ENCODE results near the gene KRT2. TPM values are rescaled to one million over a fixed set of nuclear protein-coding genes. Genes with fewer than 3 reads are reported as not detected.
A peak's percentile ranks its signal among the peaks of the same experiment; 100 is the strongest.

KRT2 gene
- total and polyA plus RNA-seq, 10 donors: 0.07 to 0.52 (median 0.34) TPM; not detected in 4

DNA sequence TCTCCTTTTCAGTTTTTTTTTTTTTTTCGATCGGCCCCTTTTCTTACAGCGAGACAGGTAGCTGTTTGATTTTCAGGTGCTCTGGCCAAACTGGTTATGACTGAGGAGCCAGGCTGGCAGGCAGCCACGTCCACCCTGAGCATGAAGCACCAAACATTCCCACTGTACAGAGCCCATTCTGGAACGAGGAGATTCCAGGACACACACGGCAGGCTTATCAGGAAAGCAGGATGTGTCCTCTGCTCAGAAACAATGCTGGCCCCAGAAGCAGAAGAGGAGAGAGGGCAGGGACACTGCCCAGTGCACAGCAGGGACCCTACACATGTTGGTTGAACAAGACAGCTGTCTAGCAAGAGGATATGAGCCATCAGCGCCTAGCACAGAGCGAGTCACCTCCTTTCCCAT, 3.7 kb upstream of the KRT2 start:
- no peak overlapping the region for H3K27ac ChIP-seq
- H3K27me3 ChIP-seq (replicated peaks in 1 of 7): peaks cover 0 to 5% (median 0%) of the 10 kb centered on the region in 7 donors
- DNase-seq: no peak
- H3K4me3 ChIP-seq: no peak overlapping the region
- intact Hi-C loops (cut with DNase I; ENCODE audit: low total_unique reads): no loop called here
- WGBS, 5 donors: 64 to 81% (median 77%) methylated on average over 8 of the region's 8 CpGs
- no peaks in the 10 kb centered on the region for H3K36me3 ChIP-seq
- H3K9me3 ChIP-seq: peaks cover 0 to 8% (median 0%) of the 10 kb centered on the region in 8 donors
- H3K4me1 ChIP-seq: no peaks in the 10 kb centered on the region
- TF ChIP-seq POLR2A (IDR thresholded peaks at IDR 0.05): no peak
- TF ChIP-seq POLR2AphosphoS5 (IDR thresholded peaks at IDR 0.05): no peak
- TF ChIP-seq, protein P1, sequence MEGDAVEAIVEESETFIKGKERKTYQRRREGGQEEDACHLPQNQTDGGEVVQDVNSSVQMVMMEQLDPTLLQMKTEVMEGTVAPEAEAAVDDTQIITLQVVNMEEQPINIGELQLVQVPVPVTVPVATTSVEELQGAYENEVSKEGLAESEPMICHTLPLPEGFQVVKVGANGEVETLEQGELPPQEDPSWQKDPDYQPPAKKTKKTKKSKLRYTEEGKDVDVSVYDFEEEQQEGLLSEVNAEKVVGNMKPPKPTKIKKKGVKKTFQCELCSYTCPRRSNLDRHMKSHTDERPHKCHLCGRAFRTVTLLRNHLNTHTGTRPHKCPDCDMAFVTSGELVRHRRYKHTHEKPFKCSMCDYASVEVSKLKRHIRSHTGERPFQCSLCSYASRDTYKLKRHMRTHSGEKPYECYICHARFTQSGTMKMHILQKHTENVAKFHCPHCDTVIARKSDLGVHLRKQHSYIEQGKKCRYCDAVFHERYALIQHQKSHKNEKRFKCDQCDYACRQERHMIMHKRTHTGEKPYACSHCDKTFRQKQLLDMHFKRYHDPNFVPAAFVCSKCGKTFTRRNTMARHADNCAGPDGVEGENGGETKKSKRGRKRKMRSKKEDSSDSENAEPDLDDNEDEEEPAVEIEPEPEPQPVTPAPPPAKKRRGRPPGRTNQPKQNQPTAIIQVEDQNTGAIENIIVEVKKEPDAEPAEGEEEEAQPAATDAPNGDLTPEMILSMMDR (IDR thresholded peaks at IDR 0.05 in 8 of 11, conservative IDR thresholded peaks at IDR 0.05 in 3 of 11): no peak

DNA sequence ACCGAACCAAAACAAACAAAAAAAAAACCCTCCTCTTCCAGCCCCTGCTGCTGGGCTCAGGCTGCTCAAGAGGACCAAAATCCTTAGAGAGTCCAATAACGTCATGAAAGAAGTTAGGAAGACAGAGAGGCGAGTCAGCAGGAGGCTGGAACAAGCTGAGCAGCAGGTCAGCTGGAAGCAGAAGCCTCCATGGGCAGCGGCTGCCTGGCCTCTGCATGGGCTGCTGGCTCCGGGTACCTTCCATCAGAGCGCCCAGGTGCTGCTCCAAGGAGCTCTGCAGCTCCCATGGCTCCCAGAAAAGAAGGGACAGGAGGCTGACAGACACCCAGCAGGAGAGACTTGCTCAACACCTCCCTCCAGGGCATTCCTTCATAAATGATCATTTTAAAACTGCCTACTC, 3.2 kb upstream of the KRT2 start:
- no peak overlapping the region for H3K4me3 ChIP-seq
- H3K27ac ChIP-seq: no peak overlapping the region
- TF ChIP-seq POLR2A (IDR thresholded peaks at IDR 0.05) (no peak), POLR2AphosphoS5 (IDR thresholded peaks at IDR 0.05) (no peak)
- TF ChIP-seq, protein P1 (IDR thresholded peaks at IDR 0.05 in 8 of 11, conservative IDR thresholded peaks at IDR 0.05 in 3 of 11): no peak
- intact Hi-C loops (cut with DNase I; ENCODE audit: low total_unique reads): no loop called here
- H3K27me3 ChIP-seq (replicated peaks in 1 of 7): peaks cover 0 to 5% (median 0%) of the 10 kb centered on the region in 7 donors
- H3K36me3 ChIP-seq: no peaks in the 10 kb centered on the region
- 54 to 75% (median 70%) methylated on average over 3 to 6 of the region's 6 CpGs for WGBS, 5 donors
- peak; percentile 58 for DNase-seq
- no peaks in the 10 kb centered on the region for H3K4me1 ChIP-seq
- H3K9me3 ChIP-seq: peaks cover 0 to 8% (median 0%) of the 10 kb centered on the region in 8 donors

DNA sequence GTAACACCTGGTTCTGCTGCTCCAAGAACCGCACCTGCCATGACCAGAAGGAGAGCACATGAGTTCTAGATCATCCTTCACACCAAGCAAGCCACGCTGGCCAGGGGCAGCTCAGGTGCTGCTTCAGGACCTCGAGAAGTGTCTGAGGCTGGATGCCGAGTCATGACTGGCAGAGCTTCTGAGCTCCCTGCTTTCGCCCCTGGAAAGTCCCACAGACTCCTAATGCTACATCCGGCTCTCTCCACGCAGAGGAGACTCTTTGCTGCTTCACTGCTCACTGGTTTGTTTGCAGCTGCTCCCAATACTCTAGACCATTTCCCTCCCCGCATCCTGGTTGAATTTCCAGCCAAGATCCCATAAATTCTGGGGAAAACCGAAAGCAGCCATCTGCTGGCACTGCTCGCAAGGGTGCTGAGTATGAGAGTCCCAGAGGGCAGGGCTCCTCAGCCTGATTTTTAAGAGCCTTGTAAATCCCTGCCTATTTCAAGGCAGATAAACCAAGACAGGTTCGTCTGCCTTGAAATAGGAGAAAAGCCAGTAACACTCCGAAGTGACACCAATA, 1.4 kb downstream of the KRT2 start:
- H3K27me3 ChIP-seq (replicated peaks in 1 of 7): peaks cover 0 to 5% (median 0%) of the 10 kb centered on the region in 7 donors
- DNase-seq: peak; percentile 60
- intact Hi-C loops (cut with DNase I; ENCODE audit: low total_unique reads): no loop called here
- H3K4me1 ChIP-seq: peaks cover 0 to 11% (median 0%) of the 10 kb centered on the region in 6 donors
- no peaks in the 10 kb centered on the region for H3K36me3 ChIP-seq
- H3K4me3 ChIP-seq: no peak overlapping the region
- TF ChIP-seq, protein P1 (IDR thresholded peaks at IDR 0.05 in 8 of 11, conservative IDR thresholded peaks at IDR 0.05 in 3 of 11): no peak
- TF ChIP-seq POLR2A (IDR thresholded peaks at IDR 0.05): no peak
- 64 to 75% (median 69%) methylated on average over 12 of the region's 12 CpGs for WGBS, 5 donors
- H3K9me3 ChIP-seq: peaks cover 0 to 8% (median 0%) of the 10 kb centered on the region in 8 donors
- H3K27ac ChIP-seq: peak overlapping the region in 5 of 8 donors; percentile 21 to 46 (median 26)

DNA sequence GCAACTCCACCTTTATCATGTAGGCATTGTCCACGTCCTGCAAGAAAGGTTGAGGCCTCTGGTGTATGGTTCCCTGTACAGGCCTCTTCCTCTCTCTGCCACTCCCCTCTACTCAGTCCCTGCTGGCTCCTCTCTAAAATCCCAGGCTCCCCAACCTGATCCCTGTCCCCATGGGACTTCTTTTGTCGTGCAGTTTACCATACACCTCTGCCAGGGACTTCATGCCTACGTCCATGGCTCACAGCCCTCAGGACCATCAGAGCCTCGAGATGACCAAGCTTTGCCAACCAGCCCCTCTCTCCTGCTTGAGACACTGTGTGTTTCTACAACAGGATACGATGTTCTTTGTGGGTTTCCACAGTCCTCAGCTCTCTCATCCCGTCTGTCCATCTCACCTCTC, 2.9 kb downstream of the KRT2 start:
- no peak for DNase-seq
- peaks cover 0 to 6% (median 0%) of the 10 kb centered on the region in 7 donors for H3K27me3 ChIP-seq (replicated peaks in 1 of 7)
- intact Hi-C loops (cut with DNase I; ENCODE audit: low total_unique reads): no loop called here
- H3K36me3 ChIP-seq: no peaks in the 10 kb centered on the region
- H3K4me1 ChIP-seq: peaks cover 0 to 13% (median 0%) of the 10 kb centered on the region in 6 donors
- no peak overlapping the region for H3K27ac ChIP-seq
- TF ChIP-seq, protein P1 (IDR thresholded peaks at IDR 0.05 in 8 of 11, conservative IDR thresholded peaks at IDR 0.05 in 3 of 11): no peak
- no peak for TF ChIP-seq POLR2AphosphoS5 (IDR thresholded peaks at IDR 0.05)
- TF ChIP-seq POLR2A (IDR thresholded peaks at IDR 0.05): no peak
- H3K9me3 ChIP-seq: peaks cover 0 to 8% (median 0%) of the 10 kb centered on the region in 8 donors
- H3K4me3 ChIP-seq: no peak overlapping the region
- 63 to 77% (median 67%) methylated on average over 6 of the region's 6 CpGs for WGBS, 5 donors

Data from spleen (tissue), 11 donors.